ENCODE data around the gene CLDN14. TPM values are rescaled to one million over a fixed set of nuclear protein-coding genes. Genes with fewer than 3 reads are reported as not detected.

The CLDN14 gene
- total and polyA plus RNA-seq, 2 experiments from 2014 or later, result not detected

GRCh38 chr21:36506482-36506881, 26.6 kb upstream of the CLDN14 start:
- Mint-ChIP-seq H3K27me3 (ENCODE audit: insufficient read depth, low read depth, poor library complexity) (peaks cover 4% of the 10 kb centered on the region), H3K4me3 (no peak overlapping the region)

More at GRCh38 chr21:36506482-36506881, 26.6 kb upstream of the CLDN14 start:
- Histone ChIP-seq H3K9me2 (ENCODE audit: insufficient read depth) (no peaks in the 10 kb centered on the region), H3K36me3 (ENCODE audit: insufficient read depth) (no peaks in the 10 kb centered on the region), H3K4me1 (ENCODE audit: insufficient read depth) (no peaks in the 10 kb centered on the region), H3K4me3 (no peak overlapping the region), H3F3A (replicated peaks; ENCODE audit: low read depth) (no peaks in the 10 kb centered on the region), H3K27me3 (ENCODE audit: insufficient read depth) (no peaks in the 10 kb centered on the region), H3K27ac (ENCODE audit: low read depth) (no peak overlapping the region), H3K4me2 (no peak overlapping the region), H4K20me1 (replicated peaks; ENCODE audit: insufficient read depth) (no peaks in the 10 kb centered on the region), H2AFZ (no peak overlapping the region), H3K79me2 (replicated peaks; ENCODE audit: insufficient read depth) (no peaks in the 10 kb centered on the region)
- peaks cover 3% of the 10 kb centered on the region; the same call in 2 of the 3 replicates for H3K9me3 Mint-ChIP-seq
- TF ChIP-seq JUNB (IDR thresholded peaks at IDR 0.05; ENCODE audit: unreplicated experiment) (no peak), NANOG (IDR thresholded peaks at IDR 0.05; ENCODE audit: borderline replicate concordance) (no peak), CTCF (conservative IDR thresholded peaks at IDR 0.05; ENCODE audit: low read depth in 2 of 2) (no peak), ZNF114 (CRISPR knock-in tag; IDR thresholded peaks at IDR 0.05) (no peak), EZH2 (IDR thresholded peaks at IDR 0.05; ENCODE audit: low read depth, unreplicated experiment) (no peak), ETS1 (IDR thresholded peaks at IDR 0.05) (no peak), ZNF331 (CRISPR knock-in tag; IDR thresholded peaks at IDR 0.05; ENCODE audit: low read depth) (no peak)
- TF ChIP-seq, protein P1, sequence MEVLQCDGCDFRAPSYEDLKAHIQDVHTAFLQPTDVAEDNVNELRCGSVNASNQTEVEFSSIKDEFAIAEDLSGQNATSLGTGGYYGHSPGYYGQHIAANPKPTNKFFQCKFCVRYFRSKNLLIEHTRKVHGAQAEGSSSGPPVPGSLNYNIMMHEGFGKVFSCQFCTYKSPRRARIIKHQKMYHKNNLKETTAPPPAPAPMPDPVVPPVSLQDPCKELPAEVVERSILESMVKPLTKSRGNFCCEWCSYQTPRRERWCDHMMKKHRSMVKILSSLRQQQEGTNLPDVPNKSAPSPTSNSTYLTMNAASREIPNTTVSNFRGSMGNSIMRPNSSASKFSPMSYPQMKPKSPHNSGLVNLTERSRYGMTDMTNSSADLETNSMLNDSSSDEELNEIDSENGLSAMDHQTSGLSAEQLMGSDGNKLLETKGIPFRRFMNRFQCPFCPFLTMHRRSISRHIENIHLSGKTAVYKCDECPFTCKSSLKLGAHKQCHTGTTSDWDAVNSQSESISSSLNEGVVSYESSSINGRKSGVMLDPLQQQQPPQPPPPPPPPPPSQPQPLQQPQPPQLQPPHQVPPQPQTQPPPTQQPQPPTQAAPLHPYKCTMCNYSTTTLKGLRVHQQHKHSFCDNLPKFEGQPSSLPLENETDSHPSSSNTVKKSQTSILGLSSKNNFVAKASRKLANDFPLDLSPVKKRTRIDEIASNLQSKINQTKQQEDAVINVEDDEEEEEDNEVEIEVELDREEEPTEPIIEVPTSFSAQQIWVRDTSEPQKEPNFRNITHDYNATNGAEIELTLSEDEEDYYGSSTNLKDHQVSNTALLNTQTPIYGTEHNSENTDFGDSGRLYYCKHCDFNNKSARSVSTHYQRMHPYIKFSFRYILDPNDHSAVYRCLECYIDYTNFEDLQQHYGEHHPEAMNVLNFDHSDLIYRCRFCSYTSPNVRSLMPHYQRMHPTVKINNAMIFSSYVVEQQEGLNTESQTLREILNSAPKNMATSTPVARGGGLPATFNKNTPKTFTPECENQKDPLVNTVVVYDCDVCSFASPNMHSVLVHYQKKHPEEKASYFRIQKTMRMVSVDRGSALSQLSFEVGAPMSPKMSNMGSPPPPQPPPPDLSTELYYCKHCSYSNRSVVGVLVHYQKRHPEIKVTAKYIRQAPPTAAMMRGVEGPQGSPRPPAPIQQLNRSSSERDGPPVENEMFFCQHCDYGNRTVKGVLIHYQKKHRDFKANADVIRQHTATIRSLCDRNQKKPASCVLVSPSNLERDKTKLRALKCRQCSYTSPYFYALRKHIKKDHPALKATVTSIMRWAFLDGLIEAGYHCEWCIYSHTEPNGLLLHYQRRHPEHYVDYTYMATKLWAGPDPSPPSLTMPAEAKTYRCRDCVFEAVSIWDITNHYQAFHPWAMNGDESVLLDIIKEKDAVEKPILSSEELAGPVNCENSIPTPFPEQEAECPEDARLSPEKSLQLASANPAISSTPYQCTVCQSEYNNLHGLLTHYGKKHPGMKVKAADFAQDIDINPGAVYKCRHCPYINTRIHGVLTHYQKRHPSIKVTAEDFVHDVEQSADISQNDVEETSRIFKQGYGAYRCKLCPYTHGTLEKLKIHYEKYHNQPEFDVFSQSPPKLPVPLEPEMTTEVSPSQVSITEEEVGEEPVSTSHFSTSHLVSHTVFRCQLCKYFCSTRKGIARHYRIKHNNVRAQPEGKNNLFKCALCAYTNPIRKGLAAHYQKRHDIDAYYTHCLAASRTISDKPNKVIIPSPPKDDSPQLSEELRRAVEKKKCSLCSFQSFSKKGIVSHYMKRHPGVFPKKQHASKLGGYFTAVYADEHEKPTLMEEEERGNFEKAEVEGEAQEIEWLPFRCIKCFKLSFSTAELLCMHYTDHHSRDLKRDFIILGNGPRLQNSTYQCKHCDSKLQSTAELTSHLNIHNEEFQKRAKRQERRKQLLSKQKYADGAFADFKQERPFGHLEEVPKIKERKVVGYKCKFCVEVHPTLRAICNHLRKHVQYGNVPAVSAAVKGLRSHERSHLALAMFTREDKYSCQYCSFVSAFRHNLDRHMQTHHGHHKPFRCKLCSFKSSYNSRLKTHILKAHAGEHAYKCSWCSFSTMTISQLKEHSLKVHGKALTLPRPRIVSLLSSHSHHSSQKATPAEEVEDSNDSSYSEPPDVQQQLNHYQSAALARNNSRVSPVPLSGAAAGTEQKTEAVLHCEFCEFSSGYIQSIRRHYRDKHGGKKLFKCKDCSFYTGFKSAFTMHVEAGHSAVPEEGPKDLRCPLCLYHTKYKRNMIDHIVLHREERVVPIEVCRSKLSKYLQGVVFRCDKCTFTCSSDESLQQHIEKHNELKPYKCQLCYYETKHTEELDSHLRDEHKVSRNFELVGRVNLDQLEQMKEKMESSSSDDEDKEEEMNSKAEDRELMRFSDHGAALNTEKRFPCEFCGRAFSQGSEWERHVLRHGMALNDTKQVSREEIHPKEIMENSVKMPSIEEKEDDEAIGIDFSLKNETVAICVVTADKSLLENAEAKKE (CRISPR knock-in tag; IDR thresholded peaks at IDR 0.05), result no peak
- no peak overlapping the region for H3K27ac Mint-ChIP-seq
- ATAC-seq (no peak), DNase-seq (ENCODE audit: low spot score) (no peak)
- peaks cover 14% of the 10 kb centered on the region; the same call in 2 of the 3 replicates for H3K4me1 Mint-ChIP-seq
- no peaks in the 10 kb centered on the region for H3K36me3 Mint-ChIP-seq (ENCODE audit: low read depth)
